Islet of Langerhans (tissue), 1 donor: Measurements from ENCODE around the gene CLDN19.
"Not testable (repeated sequence)": the region's sequence is repeated elsewhere in the genome, so short reads cannot be mapped to it uniquely, and the experiment has no call there.

Experiments used
- FAIRE-seq: peaks from one replicate; lab custom pipeline; 2011; peaks lifted over from hg19 to GRCh38; lab: Jason Lieb, UNC

The CLDN19 gene

DNA sequence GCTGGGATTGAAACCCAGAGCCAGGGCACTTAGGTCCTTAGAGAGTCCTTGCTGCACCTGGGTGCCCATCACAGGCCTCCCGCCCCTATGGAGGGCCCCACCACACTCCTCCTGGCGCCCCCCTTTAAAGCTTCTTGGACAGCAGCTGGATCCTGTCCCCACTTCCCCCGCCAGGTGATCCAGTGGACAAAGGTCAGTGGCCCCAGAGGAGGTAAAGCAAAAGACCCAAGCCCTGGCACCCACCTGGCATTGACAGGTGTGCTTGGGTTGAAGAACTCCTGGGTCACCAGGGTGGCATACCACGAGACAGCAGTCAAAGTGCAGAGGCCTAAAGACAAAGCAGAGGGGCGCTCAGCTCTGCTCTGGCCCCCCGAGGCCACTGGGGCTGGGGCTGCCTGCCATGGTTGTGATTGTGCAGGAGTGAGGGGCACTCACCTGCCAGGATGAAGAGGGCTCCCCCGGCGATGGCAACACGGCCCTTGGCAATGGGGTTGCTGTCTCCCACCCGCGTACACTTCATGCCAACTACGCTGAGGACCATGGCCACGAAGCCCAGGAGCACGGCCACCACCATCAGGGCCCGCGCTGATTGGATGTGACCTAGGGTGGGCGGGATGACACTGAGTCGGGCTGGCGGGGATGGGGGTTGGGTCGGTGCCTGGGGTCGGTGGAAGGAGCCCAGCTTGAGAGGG lies 1.9 kb downstream of the CLDN19 start:
- FAIRE-seq, result no peak

- no peak for FAIRE-seq
These were observed 2.8 kb downstream of the CLDN19 start for GRCh38 chr1:42737257-42737656.

DNA sequence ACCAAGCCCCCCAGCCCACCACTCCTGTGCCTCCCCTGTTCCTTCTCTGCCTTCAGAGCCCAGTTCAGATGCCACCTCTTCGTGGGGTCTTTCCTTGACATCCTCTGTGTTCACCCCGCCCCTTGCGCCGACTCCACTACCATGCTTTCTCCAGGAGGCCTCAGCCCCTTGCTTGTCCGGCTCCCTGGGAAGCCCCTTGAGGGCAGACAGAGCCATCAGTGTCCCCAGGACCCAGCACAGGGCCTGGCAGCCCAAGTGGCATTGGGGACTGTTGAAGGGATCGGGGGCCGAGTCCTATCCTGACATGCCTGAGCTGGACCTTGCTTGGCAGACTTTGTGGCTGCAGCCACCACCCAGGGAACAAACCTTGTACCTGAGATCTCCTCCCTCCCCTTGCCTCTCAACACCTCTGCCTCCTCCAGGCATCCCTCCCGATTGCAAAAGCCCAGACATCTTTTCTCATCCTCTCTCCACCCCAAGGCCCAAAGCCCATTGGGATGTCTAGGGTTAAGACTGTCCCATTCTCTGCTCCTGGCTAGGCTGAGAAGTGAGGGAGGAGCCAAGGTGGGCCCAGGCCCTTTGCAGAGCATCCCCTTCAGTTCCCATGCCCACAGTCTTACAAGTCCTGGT lies 3.4 kb downstream of the CLDN19 start:
- FAIRE-seq, result no peak

DNA sequence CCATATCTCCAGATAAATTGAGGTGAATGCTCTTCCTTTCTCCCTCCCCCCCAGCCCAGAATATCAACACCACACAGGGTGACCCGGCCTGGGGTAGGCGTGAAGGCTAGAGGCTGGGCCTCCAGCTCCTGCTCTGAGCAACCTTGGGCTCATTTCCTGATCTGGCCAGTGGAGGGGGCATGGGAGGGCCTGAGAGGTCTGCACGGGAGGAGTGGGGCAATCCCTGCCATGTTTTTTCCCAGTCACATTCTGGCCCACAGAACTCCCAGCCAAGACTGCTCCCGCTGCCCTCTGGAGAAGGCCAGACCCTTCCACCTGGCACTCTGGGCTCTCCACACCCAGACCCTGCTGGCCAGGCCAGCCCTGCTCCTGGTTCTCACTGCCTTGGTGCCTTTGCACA lies 3.9 kb downstream of the CLDN19 start:
- no peak for FAIRE-seq

GRCh38 chr1:42735477-42736105 lies 4.4 kb downstream of the CLDN19 start:
- FAIRE-seq, result no peak

GRCh38 chr1:42735056-42735455 lies 5.0 kb downstream of the CLDN19 start:
- no peak for FAIRE-seq

DNA sequence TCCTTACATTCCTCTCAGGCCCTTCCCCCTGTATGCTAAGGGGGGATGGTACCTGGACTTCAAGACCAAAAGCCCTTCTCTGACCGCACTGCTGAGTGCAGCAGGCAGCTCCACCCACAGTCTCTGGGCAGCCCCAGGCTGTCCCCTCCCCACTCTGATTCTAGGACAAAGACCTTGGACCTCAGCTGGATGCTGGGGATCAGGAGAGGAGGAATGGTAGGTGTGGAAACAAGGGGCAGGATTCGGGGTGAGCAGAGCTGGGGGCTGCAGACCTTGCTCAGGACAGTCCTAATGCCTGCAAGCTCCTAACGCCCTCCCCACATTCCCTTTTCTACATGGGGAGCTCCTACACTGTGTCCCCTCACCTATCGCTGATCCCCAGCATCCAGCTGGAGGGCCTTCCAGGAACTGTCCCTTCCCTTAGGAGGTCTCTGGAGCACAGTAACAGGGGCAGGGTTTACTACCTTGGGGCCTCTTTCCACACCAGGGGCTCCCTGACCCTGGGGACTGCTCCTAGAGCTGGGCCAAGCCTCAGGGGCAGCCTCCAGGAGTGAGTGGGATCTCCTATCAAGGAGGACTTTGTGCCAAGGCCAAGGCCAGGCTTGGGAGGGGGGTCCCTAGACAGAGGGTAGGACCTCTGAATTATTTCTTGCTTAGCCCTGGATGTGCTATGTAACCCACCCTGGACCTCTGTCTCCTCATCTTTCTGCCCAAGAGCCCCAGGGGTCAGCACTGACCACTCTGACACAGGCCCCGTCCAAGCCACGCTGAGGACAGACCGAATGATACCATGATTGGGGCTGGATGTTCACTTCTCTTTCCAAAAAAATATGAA lies 5.6 kb downstream of the CLDN19 start:
- FAIRE-seq, result no peak

DNA sequence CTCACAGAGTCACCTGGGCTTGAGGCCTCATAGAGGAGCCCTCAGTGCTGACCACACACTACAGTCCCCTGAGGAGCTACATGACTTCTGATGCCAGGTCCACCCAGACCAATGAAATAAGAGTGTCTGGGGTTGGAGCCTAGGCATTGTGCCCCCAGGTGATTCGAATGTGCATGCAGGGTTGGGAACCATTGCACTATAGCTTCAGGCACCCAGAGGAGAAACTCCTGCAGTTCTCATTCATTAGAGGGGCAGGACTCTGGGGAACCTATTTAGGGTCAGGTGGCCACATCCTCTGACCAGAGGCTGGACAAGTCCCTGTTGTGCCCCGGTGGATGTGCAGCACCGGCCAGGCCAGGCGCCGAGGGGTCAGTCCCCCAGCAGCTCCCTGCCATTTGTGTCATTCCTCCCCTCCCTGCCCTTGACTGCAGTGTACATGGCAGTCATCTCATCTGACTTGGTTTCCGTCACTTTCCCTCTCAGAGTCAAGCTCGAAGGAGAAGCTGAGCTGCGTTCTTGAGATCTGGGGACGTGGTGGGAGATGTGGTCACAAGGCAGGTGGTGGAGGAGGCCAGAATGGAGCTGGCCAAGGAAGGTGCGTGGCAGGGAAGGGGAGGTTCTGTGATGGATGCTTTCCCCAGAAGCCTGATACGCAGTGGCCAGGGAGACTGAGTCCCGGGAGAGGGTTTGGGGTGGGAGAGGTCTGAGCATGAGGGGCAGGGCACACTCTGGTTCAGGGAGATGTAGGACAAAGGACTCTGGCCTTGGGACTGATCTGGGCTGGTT lies 6.4 kb downstream of the CLDN19 start:
- no peak for FAIRE-seq

DNA sequence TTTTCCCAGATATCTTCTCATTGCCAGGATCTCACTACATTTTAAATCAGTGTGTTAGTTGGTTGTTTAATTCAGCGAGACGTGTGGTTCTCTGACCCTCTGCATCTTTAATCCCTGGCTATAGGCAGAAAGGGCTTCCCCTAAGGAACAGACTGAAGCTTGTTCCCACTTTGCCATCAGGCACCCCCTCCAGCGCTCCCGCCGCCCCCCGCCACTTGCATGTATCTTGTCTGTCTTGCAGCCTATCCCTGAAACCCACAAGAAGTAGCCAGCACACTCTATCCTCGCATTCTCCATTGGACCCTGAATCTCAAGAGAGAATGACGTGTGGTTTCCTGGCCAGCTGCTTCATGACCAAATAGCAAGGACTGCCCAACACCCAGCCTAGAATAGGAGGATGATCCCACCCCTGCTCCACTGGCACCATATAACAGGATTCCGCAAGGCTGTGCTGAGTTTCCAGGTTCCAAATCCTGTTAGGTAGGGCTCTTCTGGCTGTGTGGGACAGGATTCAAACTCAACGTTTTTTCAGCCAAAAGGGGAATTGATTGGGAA lies 7.8 kb downstream of the CLDN19 start:
- no peak for FAIRE-seq

GRCh38 chr1:42731585-42731984 lies 8.5 kb downstream of the CLDN19 start:
- FAIRE-seq, result no peak

- FAIRE-seq, result no peak
These were observed 9.0 kb downstream of the CLDN19 start for GRCh38 chr1:42730988-42731387.

DNA sequence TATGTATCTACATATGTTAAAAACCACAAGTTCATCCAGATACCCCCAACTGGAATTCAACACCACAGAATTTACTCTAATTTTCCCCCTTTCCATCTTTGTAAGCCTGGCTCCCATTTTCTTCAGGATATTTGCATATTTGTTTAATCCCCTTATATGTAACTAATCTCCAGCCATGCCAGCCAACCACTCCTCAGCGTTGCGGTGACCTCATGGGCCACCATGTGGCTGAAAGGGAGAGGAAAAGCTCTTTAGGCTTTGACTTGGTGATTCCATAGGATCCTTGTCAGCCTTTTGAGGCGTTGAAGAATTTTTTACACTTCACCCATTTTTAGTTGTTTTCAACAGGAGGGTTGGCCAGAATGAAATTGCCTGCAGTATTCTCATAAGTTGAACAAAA lies 10.0 kb downstream of the CLDN19 start:
- FAIRE-seq, result no peak

DNA sequence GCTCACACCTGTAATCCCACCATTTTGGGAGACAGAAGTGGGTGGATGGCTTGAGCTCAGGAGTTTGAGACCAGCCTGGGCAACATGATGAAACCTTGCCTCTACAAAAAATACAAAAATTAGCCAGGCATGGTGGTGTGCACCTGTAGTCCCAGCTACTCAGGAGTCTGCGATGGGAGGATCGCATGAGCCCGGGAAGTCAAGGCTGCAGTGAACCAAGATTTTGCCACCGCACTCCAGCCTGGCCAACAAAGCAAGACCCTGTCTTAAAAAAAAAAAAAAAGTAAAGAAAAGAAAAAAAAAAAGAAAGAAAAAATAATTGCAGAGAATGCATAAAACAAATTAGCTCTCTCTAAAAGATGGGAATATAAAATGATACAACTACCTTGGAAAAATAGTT lies 14.2 kb downstream of the CLDN19 start:
- FAIRE-seq, result not testable (repeated sequence)

- FAIRE-seq, result no peak
These were observed 16.5 kb downstream of the CLDN19 start for GRCh38 chr1:42723511-42723910.

GRCh38 chr1:42722403-42722802 lies 17.6 kb downstream of the CLDN19 start:
- not testable (repeated sequence) for FAIRE-seq

DNA sequence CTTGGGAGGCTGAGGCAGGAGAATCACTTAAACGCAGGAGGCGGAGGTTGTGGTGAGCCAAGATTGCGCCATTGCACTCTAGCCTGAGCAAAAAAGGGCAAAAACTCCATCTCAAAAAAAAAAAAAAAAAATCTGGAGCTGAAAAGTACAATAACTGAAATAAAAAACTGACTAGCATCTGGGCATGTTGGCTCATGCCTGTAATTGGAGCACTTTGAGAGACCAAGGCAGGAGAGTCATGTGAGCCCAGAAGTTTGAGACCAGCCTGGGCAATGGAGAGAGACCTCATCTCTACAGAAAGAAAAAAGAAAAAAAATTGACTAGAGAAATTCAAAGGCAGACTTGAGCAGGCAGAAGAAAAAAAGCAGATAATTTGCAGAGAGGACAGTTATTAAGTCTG lies 18.1 kb downstream of the CLDN19 start:
- FAIRE-seq, result no peak

- FAIRE-seq, result peak; percentile 47
These were observed 19.2 kb downstream of the CLDN19 start for GRCh38 chr1:42720868-42721267.

- not testable (repeated sequence) for FAIRE-seq
These were observed 25.6 kb downstream of the CLDN19 start for GRCh38 chr1:42714441-42714840.

DNA sequence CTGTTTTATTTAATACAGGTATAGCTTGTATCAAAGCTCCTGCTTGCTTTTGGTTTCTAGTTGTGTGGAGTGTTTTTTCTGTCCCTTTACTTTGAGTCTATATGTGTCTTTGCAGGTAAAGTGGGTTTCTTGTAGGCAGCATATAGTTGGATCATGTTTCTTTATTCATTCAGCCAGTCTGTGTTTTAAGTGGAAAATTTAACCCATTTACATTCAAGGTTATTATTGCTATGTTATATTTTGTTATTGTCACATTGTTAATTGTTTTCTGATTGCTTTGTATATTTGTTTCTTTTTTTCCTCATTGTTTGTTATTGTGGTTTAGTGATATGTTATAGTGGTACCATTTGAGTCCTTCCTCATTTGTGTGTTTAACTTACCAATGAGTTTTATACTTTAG lies 26.7 kb downstream of the CLDN19 start:
- FAIRE-seq, result no peak

DNA sequence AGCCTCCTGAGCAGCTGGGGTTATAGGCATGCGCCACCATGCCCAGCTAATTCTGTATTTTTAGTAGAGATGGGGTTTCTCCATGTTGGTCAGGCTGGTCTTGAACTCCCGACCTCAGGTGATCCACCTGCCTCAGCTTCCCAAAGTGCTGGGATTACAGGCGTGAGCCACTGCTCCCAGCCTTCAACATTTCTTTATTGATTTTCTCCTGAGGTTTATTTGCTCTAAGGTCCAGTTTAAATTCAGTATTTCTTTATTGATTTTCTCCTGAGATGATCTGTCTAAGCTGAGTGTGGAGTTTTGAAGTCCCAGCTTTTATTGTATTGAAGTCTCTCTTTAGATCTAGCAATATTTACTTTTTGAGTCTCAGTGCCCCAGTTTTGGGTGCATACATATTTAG lies 27.2 kb downstream of the CLDN19 start:
- not testable (repeated sequence) for FAIRE-seq

- no peak for FAIRE-seq
These were observed 36.1 kb downstream of the CLDN19 start for GRCh38 chr1:42703888-42704464.
